Astrocyte of the cerebellum (primary cell): ENCODE data around the gene FTSJ1.
A peak's percentile ranks its signal among the peaks of the same experiment; 100 is the strongest.

ENCODE experiments used
- DNase-seq: peaks from one replicate; pipeline ENCODE4 v3.0.0-alpha.2; 2011; ENCODE audit warnings: low read depth
- H3K4me3 ChIP-seq: 2 replicates; pipeline ENCODE4 v1.5.1; 2011; ENCODE audit warnings: mild to moderate bottlenecking, low read depth, low read length, moderate library complexity
- CTCF ChIP-seq: IDR thresholded peaks from 2 replicates; pipeline ENCODE4 v1.5.1; 2012; ENCODE audit warnings: low read length, low read depth, moderate library complexity, mild to moderate bottlenecking; ENCODE audit errors: missing control alignments
- in situ Hi-C: cut with HindIII; loops from 2 replicates; pipeline ENCODE4 v1.10.0; 2017; ENCODE audit warnings: low sequenced_read_pairs

FTSJ1 gene

GRCh38 chrX:48475296-48475695, 703 bp upstream of the FTSJ1 start:
- TF ChIP-seq CTCF = no peak
- peak overlapping the region; percentile 77 for H3K4me3 ChIP-seq
- no peak for DNase-seq
- in situ Hi-C loops = no loop called here

DNA sequence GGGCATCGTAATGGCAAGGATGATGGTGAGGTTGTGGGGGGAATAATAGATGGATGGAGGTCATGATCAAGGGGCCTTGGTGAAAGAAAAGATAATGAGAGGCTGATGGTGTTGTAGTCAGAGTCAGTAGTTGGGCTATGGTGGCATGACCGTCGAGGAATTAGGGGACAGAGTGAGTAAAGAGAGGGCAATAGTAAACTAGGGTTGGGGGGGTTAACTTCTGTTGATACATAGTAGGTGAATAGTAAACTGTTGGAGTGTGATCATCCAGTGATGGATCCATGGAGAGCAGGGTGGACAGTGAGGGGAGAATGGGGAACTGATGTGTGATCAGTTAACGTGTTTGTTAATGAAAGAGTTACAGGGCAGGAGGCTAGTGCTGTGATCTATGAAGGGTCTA, 920 bp downstream of the FTSJ1 start:
- in situ Hi-C loops = no loop called here
- no peak for DNase-seq
- no peak for TF ChIP-seq CTCF
- peak overlapping the region; percentile 77 for H3K4me3 ChIP-seq

DNA sequence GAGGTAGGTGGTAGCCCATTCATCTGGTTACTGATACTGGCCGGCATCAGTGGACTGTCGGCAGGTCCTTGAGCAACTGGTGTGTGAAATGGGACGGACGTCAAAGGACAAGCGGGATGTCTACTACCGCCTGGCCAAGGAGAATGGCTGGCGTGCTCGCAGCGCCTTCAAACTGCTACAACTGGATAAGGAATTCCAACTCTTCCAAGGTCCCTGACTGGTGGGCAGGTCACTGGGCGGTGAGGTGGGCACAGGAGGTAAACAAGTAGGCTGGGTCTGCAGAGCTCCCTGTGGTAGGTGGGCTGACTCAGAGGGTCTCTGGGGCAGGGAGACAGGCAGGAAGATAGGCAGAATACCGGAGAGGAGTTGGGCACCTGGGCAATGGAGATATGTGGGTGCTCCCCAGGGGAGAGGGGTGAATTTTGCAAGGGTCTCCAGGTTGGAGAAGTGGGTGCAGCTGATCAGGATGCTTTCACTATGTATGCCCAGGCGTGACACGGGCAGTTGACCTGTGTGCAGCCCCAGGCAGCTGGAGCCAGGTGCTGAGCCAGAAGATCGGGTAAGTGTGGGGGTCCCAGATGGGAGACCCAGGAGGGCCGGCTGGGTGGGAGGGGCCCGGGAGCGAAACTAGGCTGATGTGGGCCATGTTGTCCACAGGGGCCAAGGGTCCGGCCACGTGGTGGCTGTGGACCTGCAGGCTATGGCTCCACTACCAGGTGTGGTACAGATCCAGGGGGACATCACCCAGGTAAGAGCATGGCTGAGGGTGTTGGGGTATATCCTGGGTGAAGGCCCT, 2.2 kb downstream of the FTSJ1 start:
- in situ Hi-C loops = no loop called here
- peak overlapping the region; percentile 77 for H3K4me3 ChIP-seq
- no peak for TF ChIP-seq CTCF
- DNase-seq = no peak

DNA sequence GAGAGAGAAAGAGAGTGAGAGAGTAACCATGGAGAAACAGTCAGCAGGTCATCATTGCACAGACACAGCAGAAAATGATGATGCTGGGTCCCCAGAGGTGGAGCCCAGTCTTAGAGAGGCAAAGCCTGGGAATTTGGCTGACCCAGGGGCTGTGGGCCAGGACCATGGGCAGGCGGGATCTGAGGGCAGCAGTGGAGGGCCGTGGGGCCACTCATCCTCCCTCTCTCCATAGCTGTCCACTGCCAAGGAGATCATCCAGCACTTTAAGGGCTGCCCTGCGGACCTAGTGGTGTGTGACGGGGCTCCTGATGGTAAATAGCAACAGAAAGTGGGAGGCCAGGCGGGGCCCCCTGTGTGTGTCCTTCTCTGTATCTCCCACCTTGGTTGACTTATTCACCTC, 2.8 kb downstream of the FTSJ1 start:
- in situ Hi-C loops = no loop called here
- TF ChIP-seq CTCF = no peak
- H3K4me3 ChIP-seq = no peak overlapping the region

GRCh38 chrX:48480142-48480541, 4.1 kb downstream of the FTSJ1 start:
- in situ Hi-C loops = no loop called here
- TF ChIP-seq CTCF = no peak
- no peak overlapping the region for H3K4me3 ChIP-seq
- DNase-seq = no peak

More for the DNA sequence above, 2.8 kb downstream of the FTSJ1 start:
- no peak for DNase-seq

DNA sequence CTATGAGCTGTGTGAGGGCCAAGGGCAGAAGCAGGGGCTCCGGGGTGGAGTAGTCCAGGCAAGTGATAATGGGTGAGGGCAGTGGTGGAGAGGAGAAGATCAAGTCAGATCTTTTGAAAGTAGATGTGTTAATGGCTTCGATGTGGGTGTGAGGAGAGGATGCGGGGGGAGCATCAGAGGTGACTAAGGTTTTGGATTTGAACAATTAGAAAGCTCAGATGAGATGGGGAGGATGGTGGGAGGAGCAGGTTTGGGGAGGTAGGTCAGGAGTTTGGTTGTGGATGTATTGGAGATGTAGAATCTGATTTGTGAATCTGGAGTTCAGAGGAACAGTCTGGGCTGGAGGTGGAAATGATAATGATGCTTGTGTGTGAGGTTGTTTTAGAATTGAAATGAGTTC, 4.6 kb downstream of the FTSJ1 start:
- no peak overlapping the region for H3K4me3 ChIP-seq
- no peak for TF ChIP-seq CTCF
- in situ Hi-C loops = no loop called here
- DNase-seq = no peak
